LNCaP clone FGC (cell line): ENCODE measurements around the gene PLXNB2.

ENCODE experiments used
- DNase-seq: peaks from one replicate; pipeline ENCODE4 v3.0.0-alpha.2; 2011; ENCODE audit warnings: low read depth
- H3K4me3 ChIP-seq: 2 replicates; pipeline ENCODE4 v1.5.1; 2011; ENCODE audit warnings: mild to moderate bottlenecking, low read depth, low read length, control low read depth
- TF ChIP-seq, protein P1 (sequence below): IDR thresholded peaks from 2 replicates; pipeline ENCODE4 v1.5.1; 2012; ENCODE audit warnings: mild to moderate bottlenecking; ENCODE audit not compliant: control insufficient read depth, insufficient read depth; ENCODE audit errors: extremely low read depth

PLXNB2 gene

DNA sequence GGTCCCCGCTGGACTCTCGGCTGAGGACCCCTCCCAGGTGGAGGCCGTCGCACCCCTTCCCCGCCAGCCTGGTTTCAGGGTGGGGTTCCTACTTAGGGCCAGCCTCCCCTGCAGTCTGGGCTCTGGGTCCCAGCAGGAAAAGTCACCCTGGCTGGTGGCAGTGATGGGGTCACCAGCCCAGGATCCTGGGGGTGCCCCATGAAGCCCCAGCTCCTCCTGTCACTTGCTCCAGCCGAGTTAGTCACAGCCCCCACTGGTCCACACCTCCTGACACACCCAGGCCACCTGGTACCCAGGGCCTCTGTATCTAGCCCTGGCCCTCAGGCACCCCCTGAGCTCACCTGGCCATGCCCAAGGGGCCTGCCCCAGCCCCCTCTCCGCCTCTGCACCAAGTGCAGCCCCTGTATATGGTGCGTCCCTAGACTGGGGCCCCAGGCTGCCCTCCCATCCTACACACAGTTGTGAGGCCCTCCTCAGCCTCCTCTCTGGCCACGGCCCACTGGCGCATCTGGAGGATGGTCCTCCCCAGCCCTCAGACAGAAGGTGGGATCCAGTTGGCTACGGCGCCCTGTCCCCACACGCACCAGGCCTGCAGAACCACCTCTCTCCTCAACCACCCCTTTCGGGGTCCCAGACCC, 6.7 kb downstream of the PLXNB2 start:
- TF ChIP-seq, protein P1, sequence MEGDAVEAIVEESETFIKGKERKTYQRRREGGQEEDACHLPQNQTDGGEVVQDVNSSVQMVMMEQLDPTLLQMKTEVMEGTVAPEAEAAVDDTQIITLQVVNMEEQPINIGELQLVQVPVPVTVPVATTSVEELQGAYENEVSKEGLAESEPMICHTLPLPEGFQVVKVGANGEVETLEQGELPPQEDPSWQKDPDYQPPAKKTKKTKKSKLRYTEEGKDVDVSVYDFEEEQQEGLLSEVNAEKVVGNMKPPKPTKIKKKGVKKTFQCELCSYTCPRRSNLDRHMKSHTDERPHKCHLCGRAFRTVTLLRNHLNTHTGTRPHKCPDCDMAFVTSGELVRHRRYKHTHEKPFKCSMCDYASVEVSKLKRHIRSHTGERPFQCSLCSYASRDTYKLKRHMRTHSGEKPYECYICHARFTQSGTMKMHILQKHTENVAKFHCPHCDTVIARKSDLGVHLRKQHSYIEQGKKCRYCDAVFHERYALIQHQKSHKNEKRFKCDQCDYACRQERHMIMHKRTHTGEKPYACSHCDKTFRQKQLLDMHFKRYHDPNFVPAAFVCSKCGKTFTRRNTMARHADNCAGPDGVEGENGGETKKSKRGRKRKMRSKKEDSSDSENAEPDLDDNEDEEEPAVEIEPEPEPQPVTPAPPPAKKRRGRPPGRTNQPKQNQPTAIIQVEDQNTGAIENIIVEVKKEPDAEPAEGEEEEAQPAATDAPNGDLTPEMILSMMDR = no peak
- no peak overlapping the region for H3K4me3 ChIP-seq
- DNase-seq = no peak

DNA sequence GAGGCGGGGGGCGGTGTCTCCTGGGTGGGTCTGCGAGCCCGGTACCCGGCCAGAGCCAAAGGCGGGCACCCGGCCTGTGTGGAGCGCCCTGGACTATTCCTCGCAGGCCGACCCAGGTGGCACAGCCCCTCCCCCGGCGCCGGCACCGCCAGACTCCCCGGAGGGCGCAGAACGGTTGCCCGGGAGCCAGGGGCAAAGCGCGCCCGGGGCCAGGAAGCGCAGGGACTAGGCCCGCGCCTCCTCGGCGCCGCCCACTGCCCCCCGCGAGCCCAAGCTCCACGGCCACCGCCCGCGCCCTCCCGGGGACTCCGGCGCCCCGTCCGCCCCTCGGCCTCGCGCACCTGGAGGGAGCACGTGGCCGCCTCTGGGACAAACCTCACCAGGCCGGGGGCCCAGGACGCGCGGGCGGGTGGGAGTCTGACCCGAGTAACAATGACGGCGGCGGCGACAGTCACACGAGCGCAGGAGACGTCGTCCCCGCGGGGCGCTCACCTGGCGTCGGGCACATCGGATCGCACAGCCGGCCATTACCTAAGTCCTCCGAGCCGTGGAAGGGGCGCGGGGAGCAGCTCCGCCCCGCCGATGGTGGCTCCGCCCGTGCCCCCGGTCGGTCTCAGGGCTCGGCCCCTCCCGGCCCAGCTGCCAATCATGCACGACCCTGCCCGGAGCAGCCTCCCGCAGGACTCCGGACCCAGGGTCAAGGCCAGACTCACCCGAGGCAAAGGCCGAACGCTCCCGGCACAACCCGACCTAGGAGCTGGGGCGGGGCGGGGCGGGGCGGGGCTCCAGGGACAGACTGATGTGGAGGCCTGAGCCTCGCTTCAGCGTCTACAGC, 7.4 kb downstream of the PLXNB2 start:
- H3K4me3 ChIP-seq = no peak overlapping the region
- TF ChIP-seq, protein P1 = no peak
- DNase-seq = no peak

DNA sequence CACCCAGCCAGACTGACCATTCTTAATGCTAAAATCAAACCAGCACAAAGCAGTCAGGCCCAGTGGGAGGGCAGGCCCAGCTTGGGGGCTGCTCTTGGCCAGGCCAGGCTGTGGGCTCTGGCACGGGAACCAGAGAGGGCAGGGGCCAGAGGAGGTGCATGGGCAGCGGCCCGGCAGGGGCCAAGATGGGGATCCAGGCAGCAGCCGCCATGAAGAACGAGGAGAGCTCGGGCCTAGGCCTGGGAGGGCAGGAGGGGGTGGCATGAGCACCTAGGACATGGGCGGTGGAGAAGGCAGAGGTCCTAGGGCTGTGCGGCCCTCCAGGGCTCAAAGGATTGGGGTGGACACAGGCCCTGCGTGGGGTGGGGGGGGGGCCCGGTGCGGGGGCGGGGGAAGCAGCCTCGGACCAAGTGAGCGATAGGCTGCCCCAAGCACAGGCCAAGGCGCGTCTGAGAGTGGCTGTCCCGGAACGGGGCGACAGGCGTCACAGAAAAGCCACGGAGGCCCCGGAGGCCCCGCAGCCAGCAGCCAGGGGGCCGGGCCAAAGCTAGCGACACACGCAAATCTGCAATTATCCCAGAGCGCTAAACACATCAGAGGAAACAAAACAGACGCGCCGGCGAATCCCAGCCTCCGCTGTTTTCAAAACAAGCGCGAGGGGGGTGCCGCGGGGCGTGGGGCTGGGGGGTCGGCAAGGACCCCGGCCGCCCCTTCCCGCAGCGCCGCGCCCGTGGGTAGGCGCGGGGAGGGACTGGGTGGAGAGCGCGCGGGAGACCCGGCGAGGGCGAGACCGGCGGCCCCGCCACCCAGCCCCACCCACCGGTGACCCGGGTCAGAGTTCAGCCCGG, 8.3 kb downstream of the PLXNB2 start:
- H3K4me3 ChIP-seq = no peak overlapping the region
- TF ChIP-seq, protein P1 = no peak
- no peak for DNase-seq

DNA sequence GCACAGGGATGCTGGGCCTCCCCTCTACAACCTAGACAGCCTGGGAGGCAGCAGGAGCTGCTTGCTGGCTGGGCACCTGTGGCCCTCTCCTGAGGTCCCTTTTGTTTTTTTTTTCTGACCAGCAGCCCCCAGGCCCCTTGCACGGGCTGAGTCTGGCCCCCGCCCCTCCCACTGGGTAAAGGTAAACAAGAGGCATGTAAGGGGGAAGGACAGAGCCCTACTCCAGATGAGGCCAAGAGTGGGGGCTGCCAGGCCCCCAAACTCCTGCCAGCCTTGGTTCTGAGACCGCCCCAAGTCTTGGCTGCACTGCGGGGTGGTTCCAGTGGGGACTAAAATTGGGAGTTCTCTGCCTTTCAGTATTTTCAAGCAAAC, 9.2 kb downstream of the PLXNB2 start:
- no peak overlapping the region for H3K4me3 ChIP-seq
- TF ChIP-seq, protein P1 = no peak
- DNase-seq = no peak

DNA sequence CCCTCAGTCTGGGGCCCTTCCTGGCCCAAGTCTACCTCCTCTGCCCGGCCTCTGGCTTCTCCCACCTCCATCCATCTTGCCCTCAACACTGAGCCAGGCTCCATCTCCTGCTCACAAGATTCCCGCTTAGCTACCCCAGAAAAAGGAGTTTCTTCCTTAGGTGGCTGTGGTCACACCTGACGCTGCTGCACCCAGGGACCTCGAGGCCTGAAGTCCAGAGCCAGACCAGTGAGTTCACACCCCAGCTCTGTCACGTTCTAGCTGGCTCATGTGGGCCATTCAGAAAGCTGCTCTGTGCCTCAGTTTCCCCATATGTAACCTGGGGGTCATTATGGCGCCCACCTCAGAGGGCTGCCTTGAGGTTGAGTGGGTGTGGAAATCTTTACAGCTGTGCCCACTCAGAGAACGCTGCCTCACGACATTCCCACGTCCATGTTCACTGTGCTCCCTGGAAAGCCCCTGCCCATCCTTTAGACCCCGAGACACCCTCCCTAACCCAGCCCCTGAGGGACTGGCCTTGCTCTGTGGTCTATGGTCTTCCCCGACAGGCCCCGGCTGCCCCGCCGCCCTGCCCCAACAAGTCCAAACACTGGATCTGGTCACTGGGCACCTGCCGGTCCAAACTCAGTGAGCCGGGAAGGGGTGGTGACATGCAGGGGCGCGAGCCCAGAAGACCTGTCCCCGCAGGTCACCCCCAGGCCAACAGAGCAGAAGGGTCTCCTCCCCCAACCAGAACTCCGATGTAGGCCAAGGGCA, 9.8 kb downstream of the PLXNB2 start:
- H3K4me3 ChIP-seq = no peak overlapping the region
- TF ChIP-seq, protein P1 = no peak
- DNase-seq = no peak
